GM13976 (cell line): ENCODE data around the gene PTTG1.
A peak's percentile ranks its signal among the peaks of the same experiment; 100 is the strongest.

Experiments used
- DNase-seq: peaks from one replicate; pipeline ENCODE4 v3.0.0; 2012; ENCODE audit warnings: low spot score
- in situ Hi-C: fragments of 300-500 bp; cut with MboI; formaldehyde crosslinking; loops from one replicate; pipeline ENCODE4 v1.12.0; 2022; ENCODE audit warnings: low sequenced_read_pairs, mixed read lengths, inconsistent platforms; ENCODE audit not compliant: unreplicated experiment
- TF ChIP-seq, protein P1 (sequence below): IDR thresholded peaks from 2 replicates; pipeline ENCODE4 v1.5.1; 2012; ENCODE audit warnings: borderline replicate concordance, mild to moderate bottlenecking; ENCODE audit not compliant: insufficient read depth; ENCODE audit errors: extremely low read depth, missing control alignments, control extremely low read depth

Gene PTTG1

DNA sequence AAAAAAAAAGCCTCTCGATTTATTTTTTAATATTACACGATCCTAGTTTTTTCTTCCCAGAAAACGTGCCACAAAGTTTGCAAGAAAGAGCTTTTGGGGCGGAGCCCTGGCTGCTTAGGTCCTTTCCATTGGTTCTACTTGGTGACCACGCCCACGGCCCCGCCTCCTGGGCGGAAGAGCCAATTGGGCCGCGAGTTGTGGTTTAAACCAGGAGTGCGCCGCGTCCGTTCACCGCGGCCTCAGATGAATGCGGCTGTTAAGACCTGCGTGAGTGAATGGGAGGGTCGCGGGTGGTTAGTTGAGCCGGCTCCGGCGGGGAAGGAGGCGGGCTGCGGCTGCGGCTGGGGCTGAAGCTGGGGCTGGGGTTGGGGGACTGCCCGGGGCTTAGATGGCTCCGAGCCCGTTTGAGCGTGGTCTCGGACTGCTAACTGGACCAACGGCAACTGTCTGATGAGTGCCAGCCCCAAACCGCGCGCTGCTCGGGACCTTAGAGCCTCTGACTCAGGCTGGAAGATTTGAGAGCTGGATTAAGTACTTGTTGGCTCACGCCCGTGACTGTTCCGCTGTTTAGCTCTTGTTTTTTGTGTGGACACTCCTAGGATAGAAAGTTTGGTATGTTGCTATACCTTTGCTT lies at the start of gene PTTG1:
TSS of gene PTTG1 (plus strand) at position 231 of the 634 bp plus-strand sequence. CDS start 458 bp downstream, outside the sequence.
- in situ Hi-C loops, result no loop called here
- peak; percentile 88 for DNase-seq
- TF ChIP-seq, protein P1, sequence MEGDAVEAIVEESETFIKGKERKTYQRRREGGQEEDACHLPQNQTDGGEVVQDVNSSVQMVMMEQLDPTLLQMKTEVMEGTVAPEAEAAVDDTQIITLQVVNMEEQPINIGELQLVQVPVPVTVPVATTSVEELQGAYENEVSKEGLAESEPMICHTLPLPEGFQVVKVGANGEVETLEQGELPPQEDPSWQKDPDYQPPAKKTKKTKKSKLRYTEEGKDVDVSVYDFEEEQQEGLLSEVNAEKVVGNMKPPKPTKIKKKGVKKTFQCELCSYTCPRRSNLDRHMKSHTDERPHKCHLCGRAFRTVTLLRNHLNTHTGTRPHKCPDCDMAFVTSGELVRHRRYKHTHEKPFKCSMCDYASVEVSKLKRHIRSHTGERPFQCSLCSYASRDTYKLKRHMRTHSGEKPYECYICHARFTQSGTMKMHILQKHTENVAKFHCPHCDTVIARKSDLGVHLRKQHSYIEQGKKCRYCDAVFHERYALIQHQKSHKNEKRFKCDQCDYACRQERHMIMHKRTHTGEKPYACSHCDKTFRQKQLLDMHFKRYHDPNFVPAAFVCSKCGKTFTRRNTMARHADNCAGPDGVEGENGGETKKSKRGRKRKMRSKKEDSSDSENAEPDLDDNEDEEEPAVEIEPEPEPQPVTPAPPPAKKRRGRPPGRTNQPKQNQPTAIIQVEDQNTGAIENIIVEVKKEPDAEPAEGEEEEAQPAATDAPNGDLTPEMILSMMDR, result no peak

DNA sequence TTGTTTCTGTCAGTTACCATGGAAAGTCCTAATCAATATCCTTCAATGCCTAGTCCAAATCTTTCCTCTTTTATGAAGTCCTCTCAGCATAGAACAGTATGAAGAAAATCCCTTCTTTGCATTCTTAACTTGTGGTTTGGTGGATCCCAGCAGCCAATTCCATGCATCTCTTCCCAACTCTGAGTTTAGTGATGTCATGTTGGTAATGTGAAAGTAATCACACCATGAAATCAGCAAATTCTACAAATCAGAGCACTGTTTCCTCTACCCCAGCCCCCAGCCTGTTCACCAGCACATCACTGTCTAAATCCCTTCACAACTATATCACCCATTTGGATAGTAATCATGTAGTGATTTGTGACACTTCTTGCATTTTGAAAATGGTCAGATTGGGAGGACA lies 46.5 kb upstream of the PTTG1 start:
- in situ Hi-C loops, result no loop called here
- TF ChIP-seq, protein P1, result no peak
- no peak for DNase-seq

DNA sequence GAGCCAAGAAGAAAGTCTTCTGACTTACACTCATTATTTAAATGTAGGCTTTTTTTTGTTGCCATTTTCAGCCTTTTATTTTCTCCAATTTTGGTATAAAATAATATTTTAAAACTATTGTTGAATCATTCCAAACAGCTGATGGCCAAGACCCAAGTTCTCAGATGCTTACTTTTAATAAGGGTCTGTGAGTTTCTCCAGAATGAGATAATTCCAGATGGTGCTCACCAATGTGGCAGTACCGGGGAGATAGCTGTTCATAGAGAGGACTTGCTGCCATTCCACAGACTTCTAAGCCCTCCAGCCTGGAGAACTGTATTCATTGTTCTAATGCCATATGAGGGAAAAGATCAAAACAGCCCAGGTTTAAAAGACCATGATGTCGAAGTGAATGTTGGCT lies 46.0 kb upstream of the PTTG1 start:
- TF ChIP-seq, protein P1, result no peak
- in situ Hi-C loops, result no loop called here
- DNase-seq, result no peak

DNA sequence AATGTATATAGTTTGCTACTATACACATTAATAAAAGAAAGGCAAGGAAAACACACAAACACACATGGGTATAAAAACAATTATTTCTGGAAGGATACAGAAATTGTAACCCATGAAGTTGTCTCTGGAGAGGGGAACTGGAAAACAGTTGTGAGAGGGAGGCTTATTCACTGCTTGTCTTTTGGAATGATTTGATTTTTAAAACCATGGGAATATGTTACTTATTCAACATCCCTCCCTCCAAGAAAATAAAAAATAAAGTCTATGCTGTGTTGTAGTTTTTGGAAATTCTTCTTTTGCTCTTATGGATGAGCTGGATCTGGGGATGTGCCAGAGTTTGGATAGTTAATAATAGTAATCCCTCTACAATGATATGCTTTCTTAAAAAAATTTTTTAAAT lies 45.2 kb upstream of the PTTG1 start:
- no peak for DNase-seq
- TF ChIP-seq, protein P1, result no peak
- in situ Hi-C loops, result no loop called here

DNA sequence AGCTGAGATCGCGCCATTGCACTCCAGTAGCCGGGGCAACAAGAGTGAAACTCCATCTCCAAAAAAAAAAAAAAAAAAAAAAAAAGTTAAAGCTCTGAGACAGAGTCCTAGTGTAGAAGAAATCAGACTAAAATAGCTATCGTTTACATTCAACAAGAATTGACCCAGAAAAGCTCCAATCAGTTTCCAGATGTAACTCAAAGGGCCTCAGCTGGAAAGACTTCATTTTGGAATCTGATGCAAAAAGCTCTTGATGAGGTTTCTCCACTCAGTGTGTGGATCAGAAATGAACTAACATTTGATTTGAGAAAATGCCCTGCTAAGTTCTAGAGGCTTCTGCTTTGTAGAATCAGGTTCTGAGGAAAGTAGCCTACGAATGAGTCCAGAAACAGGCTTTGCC lies 44.0 kb upstream of the PTTG1 start:
- TF ChIP-seq, protein P1, result no peak
- in situ Hi-C loops, result no loop called here

DNA sequence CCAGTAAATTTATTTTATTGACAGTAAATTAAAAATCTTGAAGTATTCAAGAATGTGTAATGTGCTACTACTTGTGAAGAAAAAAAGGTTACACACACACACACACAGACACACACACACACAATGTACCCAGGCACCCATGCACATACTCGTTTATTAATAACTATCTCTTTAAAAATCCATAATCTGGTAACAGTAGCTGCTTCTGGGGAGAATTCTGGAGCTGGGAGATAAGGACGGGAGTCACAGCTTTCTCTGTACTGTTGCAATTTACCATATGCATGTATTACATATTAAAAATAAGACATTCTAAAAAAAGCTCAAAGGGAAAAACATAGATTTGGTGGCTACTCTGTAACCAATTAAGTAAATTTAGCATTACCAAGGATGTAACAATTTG lies 43.3 kb upstream of the PTTG1 start:
- DNase-seq, result no peak
- in situ Hi-C loops, result no loop called here
- TF ChIP-seq, protein P1, result no peak

More for the DNA sequence above, 44.0 kb upstream of the PTTG1 start:
- no peak for DNase-seq

DNA sequence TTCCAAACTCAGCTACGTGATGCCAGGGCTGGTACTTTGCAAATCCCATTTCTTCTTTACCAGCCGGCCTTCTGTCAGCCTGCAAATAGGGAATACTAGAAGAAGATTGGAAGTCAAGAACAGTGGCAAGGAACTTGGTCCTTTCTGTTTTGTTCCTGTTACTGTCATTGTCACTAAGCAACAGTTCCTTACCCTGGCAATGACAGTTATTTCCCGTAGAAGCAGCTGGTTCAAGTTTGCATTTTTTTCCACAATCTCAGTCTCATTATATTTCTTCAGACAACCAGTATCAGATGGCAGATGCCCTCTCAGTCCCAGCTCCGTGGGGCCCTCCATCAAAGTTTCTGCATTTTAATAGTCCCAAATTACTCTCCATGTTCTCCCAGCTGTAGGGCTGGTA lies 42.1 kb upstream of the PTTG1 start:
- TF ChIP-seq, protein P1, result no peak
- in situ Hi-C loops, result no loop called here
- no peak for DNase-seq
